Muscle of leg (tissue), 11 donors: ENCODE measurements around the gene AP4S1. TPM values are rescaled to one million over a fixed set of nuclear protein-coding genes. Genes with fewer than 3 reads are reported as not detected.
"Not testable (repeated sequence)": the region's sequence is repeated elsewhere in the genome, so short reads cannot be mapped to it uniquely, and the experiment has no call there.

Experiments used
- DNase-seq: peaks from one replicate; pipeline ENCODE4 v3.0.0; 2013
- H3K27ac ChIP-seq: one replicate; pipeline ENCODE4 v1.5.1; 2013; ENCODE audit warnings: mild to moderate bottlenecking, low read length, control low read depth
- H3K27me3 ChIP-seq: one replicate; pipeline ENCODE4 v1.6.1; 2013; ENCODE audit warnings: low read length; ENCODE audit not compliant: control insufficient read depth, insufficient read depth
- H3K36me3 ChIP-seq: one replicate; pipeline ENCODE4 v1.6.1; 2013; ENCODE audit warnings: low read length; ENCODE audit not compliant: control insufficient read depth, insufficient read depth
- H3K4me1 ChIP-seq: one replicate; pipeline ENCODE4 v1.6.1; 2013; ENCODE audit warnings: low read length; ENCODE audit not compliant: control insufficient read depth, insufficient read depth
- H3K4me3 ChIP-seq: one replicate; pipeline ENCODE4 v1.5.1; 2013; ENCODE audit warnings: low read length, control low read depth
- H3K9me3 ChIP-seq: replicated peaks from 2 replicates; pipeline ENCODE4 v1.6.1; 2013; ENCODE audit warnings: low read depth, low read length; ENCODE audit not compliant: control insufficient read depth
- WGBS: methylation state at CpG from one replicate; pipeline ENCODE4 v1.1.5; 2013; ENCODE audit warnings: missing lambda C conversion rate; ENCODE audit not compliant: insufficient coverage; 5-methylcytosine and 5-hydroxymethylcytosine counted together
- polyA plus RNA-seq, 8 donors: library from polyadenylated mRNA; unstranded; fragments of 120-200 nt; gene quantifications; one replicate each; pipeline versions ENCODE4 v1.2.1 to v1.2.3, GENCODE V29; 2013; ENCODE audit warnings: inconsistent platforms in 1 of 8, low replicate concordance in 1 of 8; ENCODE audit not compliant: insufficient read length in 8 of 8, insufficient read depth in 1 of 8
- total RNA-seq: library from RNA; stranded (reverse); fragments of 120-200 nt; gene quantifications from one replicate; pipeline ENCODE4 v1.2.4, GENCODE V29; 2013

The AP4S1 gene
- total and polyA plus RNA-seq, 9 donors = 12.0 to 14.2 (median 12.9) TPM

- Histone ChIP-seq H3K4me3 (no peak overlapping the region), H3K4me1 (no peaks in the 10 kb centered on the region), H3K27me3 (no peaks in the 10 kb centered on the region), H3K27ac (no peak overlapping the region), H3K36me3 (peaks cover 2% of the 10 kb centered on the region), H3K9me3 (peaks cover 10% of the 10 kb centered on the region)
- 87% methylated on average over 3 of the region's 3 CpGs for WGBS
- no peak for DNase-seq
Observed at GRCh38 chr14:31003284-31003683, 22.2 kb upstream of the AP4S1 start.

- WGBS = 100% methylated on average over 1 of the region's 6 CpGs
- not testable (repeated sequence) for H3K36me3 ChIP-seq, H3K27ac ChIP-seq, H3K4me3 ChIP-seq, DNase-seq, H3K4me1 ChIP-seq, H3K9me3 ChIP-seq, H3K27me3 ChIP-seq
Observed at GRCh38 chr14:31004007-31004406, 21.4 kb upstream of the AP4S1 start.

DNA sequence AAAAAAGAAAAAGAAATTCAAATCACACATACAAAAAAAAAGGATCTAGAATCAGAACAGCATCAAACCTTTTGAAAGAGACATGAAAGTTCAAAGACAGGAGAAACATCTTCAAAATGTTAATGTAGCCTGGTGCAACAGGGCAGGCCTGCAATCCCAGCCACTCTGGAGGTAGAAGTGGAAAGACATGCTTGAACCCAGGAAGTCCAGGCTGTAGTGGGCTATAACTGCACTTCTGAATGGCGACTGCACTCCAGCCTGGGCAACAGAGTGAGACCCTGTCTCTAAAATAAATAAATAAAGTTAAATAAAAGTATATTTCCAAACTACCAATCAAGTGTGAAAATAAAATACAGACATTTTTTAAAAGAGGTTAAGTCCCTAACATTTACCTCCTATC lies 18.7 kb upstream of the AP4S1 start:
- Histone ChIP-seq H3K4me1 (no peaks in the 10 kb centered on the region), H3K27ac (no peak overlapping the region), H3K27me3 (no peaks in the 10 kb centered on the region), H3K36me3 (peaks cover 5% of the 10 kb centered on the region), H3K4me3 (no peak overlapping the region), H3K9me3 (no peaks in the 10 kb centered on the region)
- WGBS = no CpG with 5 or more reads among the region's 1 CpG
- DNase-seq = no peak

GRCh38 chr14:31009836-31010574 lies 15.4 kb upstream of the AP4S1 start:
- H3K4me3 ChIP-seq = no peak overlapping the region
- peaks cover 13% of the 10 kb centered on the region for H3K36me3 ChIP-seq
- H3K4me1 ChIP-seq = no peaks in the 10 kb centered on the region
- H3K27ac ChIP-seq = no peak overlapping the region
- no peaks in the 10 kb centered on the region for H3K9me3 ChIP-seq
- no peak for DNase-seq
- H3K27me3 ChIP-seq = no peaks in the 10 kb centered on the region
- WGBS = 100% methylated on average over 1 of the region's 3 CpGs

GRCh38 chr14:31010935-31011334 lies 14.5 kb upstream of the AP4S1 start:
- DNase-seq = no peak
- 80% methylated on average over 2 of the region's 3 CpGs for WGBS
- H3K4me3 ChIP-seq = no peak overlapping the region
- H3K27me3 ChIP-seq = no peaks in the 10 kb centered on the region
- peaks cover 10% of the 10 kb centered on the region for H3K36me3 ChIP-seq
- peaks cover 3% of the 10 kb centered on the region for H3K4me1 ChIP-seq
- H3K9me3 ChIP-seq = no peaks in the 10 kb centered on the region
- no peak overlapping the region for H3K27ac ChIP-seq

DNA sequence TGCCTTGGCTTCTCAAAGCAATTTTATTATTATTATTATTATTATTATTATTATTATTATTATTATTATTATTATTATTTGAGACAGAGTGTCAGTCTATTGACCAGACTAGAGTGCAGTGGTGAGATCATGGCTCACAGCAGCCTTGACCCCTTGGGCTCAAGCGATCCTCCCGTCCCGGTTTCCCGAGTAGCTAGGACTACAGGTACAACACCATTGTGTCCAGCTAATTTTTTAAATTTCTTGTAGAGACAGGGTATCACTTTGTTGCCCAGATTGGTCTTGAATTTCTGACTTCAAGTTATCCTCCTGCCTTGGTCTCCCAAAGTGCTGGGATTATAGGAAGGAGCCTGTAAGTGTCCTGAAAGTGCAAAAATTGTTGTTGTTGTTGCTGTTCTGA lies 11.6 kb upstream of the AP4S1 start:
- H3K36me3 ChIP-seq = peaks cover 16% of the 10 kb centered on the region
- no peaks in the 10 kb centered on the region for H3K9me3 ChIP-seq
- no peak for DNase-seq
- H3K4me1 ChIP-seq = peaks cover 3% of the 10 kb centered on the region
- H3K4me3 ChIP-seq = no peak overlapping the region
- no peak overlapping the region for H3K27ac ChIP-seq
- H3K27me3 ChIP-seq = no peaks in the 10 kb centered on the region
- WGBS = 100% methylated on average over 2 of the region's 4 CpGs

DNA sequence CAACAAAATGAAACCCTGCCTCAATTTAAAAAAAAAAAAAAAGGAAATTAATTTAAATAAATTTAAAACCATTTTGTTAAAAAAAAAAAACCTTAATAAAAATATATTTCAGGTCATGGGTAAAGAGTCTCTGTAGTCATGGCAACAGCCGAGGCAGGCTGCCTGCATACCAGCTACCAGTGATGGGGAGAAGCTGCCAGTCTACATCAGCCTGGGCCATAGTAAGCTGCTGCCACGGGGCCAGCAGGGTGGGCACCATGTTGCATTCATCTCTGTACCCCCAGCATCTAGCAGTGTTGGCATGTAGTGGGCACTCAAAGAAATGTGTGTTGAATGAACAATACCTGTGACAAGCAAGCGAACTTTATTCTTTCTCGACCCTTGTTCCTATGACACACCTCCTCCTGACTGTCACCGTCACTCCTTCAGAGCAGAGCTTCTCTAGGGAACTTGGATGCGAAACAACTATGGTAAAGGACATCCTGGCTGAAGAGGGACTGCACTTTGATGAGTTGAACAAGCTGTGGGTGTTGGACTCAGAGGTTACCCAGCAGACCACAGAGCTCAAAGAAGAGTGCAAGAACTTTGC lies 7.3 kb upstream of the AP4S1 start:
- no peak overlapping the region for H3K27ac ChIP-seq
- H3K27me3 ChIP-seq = no peaks in the 10 kb centered on the region
- DNase-seq = no peak
- WGBS = no CpG with 5 or more reads among the region's 6 CpGs
- no peaks in the 10 kb centered on the region for H3K9me3 ChIP-seq
- peaks cover 3% of the 10 kb centered on the region for H3K4me1 ChIP-seq
- peaks cover 15% of the 10 kb centered on the region for H3K36me3 ChIP-seq
- no peak overlapping the region for H3K4me3 ChIP-seq

GRCh38 chr14:31020834-31021575 lies 4.4 kb upstream of the AP4S1 start:
- DNase-seq = no peak
- Histone ChIP-seq H3K4me1 (no peaks in the 10 kb centered on the region), H3K4me3 (no peak overlapping the region), H3K9me3 (no peaks in the 10 kb centered on the region), H3K27ac (no peak overlapping the region), H3K27me3 (no peaks in the 10 kb centered on the region), H3K36me3 (peaks cover 15% of the 10 kb centered on the region)
- 79% methylated on average over 2 of the region's 8 CpGs for WGBS

- Histone ChIP-seq H3K27ac (no peak overlapping the region), H3K36me3 (peaks cover 15% of the 10 kb centered on the region), H3K27me3 (no peaks in the 10 kb centered on the region), H3K4me1 (no peaks in the 10 kb centered on the region), H3K4me3 (no peak overlapping the region), H3K9me3 (no peaks in the 10 kb centered on the region)
- no peak for DNase-seq
- whole genome bisulfite sequencing = 100% methylated on average over 1 of the region's 4 CpGs
Observed at GRCh38 chr14:31021576-31021949, 3.9 kb upstream of the AP4S1 start.

DNA sequence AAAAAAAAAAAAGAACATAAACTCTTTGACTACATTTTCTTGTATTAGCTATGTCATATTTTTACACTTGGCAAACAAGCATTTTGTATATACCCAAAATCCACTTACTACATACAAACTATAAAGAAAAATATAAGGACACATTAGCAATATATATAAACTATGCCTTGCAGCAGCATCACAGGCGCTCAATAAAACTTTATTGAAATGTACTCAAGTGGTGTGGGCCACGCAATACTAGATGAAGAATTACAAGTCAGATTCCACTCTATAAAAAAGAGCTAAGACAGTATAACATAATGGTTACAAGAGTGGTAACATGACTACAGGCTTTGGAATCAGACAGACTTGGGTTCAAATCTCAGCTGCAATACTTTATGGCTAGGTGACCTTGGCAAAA lies 3.1 kb upstream of the AP4S1 start:
- Histone ChIP-seq H3K4me1 (peaks cover 2% of the 10 kb centered on the region), H3K27ac (no peak overlapping the region), H3K27me3 (no peaks in the 10 kb centered on the region), H3K9me3 (no peaks in the 10 kb centered on the region), H3K36me3 (peaks cover 15% of the 10 kb centered on the region), H3K4me3 (no peak overlapping the region)
- no CpG with 5 or more reads among the region's 2 CpGs for WGBS
- no peak for DNase-seq
